ENCODE data around the gene B3GAT2. TPM values are rescaled to one million over a fixed set of nuclear protein-coding genes. Genes with fewer than 3 reads are reported as not detected.

Gene B3GAT2
- total and polyA plus RNA-seq, 8 donors, result 0.03 to 0.12 (median 0.05) TPM; not detected in 4

DNA sequence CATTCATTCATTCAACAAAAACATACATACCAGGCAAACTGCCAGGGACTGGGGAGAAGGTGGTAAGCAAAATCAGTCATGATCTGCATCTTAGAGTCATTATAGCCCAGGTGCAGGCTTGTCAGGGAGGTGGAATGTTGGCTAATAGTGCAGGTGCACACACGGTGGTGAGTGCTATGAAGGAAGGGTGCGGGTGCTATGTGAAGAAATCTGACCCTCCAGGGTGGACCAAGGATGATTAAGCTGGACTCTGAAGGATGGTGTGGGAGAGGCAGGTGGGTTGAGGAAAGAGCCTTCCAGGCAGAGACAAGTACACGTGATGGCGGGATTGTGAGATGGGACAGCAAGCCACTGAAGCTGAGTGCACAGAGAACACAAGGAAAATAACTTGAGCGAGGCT is 77.4 kb downstream of the B3GAT2 start:
- H3K36me3 ChIP-seq, result no peaks in the 10 kb centered on the region
- no peak overlapping the region for H3K27ac ChIP-seq
- no peaks in the 10 kb centered on the region for H3K9me3 ChIP-seq
- no peak for FAIRE-seq
- intact Hi-C loops (cut with DNase I), result no loop called here
- TF ChIP-seq, protein P1, sequence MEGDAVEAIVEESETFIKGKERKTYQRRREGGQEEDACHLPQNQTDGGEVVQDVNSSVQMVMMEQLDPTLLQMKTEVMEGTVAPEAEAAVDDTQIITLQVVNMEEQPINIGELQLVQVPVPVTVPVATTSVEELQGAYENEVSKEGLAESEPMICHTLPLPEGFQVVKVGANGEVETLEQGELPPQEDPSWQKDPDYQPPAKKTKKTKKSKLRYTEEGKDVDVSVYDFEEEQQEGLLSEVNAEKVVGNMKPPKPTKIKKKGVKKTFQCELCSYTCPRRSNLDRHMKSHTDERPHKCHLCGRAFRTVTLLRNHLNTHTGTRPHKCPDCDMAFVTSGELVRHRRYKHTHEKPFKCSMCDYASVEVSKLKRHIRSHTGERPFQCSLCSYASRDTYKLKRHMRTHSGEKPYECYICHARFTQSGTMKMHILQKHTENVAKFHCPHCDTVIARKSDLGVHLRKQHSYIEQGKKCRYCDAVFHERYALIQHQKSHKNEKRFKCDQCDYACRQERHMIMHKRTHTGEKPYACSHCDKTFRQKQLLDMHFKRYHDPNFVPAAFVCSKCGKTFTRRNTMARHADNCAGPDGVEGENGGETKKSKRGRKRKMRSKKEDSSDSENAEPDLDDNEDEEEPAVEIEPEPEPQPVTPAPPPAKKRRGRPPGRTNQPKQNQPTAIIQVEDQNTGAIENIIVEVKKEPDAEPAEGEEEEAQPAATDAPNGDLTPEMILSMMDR (IDR thresholded peaks at IDR 0.05), result no peak
- no peaks in the 10 kb centered on the region for H3K27me3 ChIP-seq
- no peak overlapping the region for H3K4me3 ChIP-seq
- no peaks in the 10 kb centered on the region for H3K4me1 ChIP-seq
- ATAC-seq, result no peak
- no peak for DNase-seq
- WGBS, 2 donors, result 67 to 68% methylated on average over 5 of the region's 5 CpGs

DNA sequence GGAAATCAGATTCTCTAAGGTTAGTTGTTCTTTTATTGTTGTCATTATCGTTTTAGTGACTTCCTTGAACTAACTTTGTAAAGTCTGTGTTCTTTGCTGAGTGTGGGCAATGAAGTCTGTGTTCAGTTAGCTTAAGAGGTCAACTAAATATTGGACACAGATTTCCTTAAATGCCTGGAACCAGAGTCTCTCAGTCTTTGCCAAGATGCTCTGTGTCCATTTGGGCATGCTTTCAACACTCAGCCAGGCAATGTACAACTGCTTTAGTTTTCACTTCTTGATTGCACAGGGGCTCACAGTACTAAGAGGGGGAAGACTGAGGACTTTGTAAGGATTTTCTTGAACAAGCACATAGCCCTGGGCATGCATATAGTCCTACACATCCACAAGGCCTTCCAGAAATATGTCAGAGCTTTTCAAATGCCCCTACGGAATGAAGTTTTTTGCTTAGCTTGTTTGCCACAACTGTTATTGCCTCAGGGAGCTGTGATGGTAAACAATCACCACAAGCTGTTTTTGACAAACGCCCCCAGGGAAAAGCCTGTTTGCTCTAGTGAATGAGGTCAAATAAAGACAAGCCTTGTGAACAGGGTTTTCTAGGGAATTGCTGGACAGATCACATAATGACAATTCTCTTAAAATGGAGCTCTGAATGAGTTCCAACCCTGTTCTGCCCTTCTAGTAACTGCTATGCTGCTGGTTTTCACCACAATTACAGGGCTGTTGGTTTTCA is 82.5 kb downstream of the B3GAT2 start:
- Histone ChIP-seq H3K27me3 (no peaks in the 10 kb centered on the region), H3K27ac (no peak overlapping the region), H3K4me3 (no peak overlapping the region), H3K36me3 (no peaks in the 10 kb centered on the region), H3K9me3 (peaks cover 0 to 4% (median 0%) of the 10 kb centered on the region in 4 donors), H3K4me1 (no peaks in the 10 kb centered on the region)
- TF ChIP-seq, protein P1 (IDR thresholded peaks at IDR 0.05), result no peak
- DNase-seq, result no peak
- no peak for FAIRE-seq
- intact Hi-C loops (cut with DNase I), result no loop called here
- no peak for ATAC-seq
- 31 to 35% methylated on average over 3 of the region's 3 CpGs for WGBS, 2 donors

DNA sequence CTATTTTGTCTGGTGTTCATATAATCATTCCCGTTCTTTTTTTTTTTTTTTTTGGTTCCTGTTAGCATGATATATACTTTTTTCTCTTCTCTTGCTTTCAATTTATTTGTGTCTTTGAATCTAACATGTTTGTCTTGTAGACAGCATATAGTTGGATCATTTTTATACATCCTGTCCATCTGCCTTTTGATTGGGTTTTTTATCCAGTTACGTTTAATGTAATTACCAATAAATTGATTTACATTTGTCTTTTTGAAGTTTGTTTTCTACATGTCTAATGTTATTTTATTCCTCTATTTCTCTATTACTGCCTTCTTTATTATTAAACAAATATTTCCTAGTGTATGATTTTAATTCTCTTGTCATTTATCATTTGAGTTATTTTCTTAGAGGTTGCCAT is 84.4 kb downstream of the B3GAT2 start:
- FAIRE-seq (no peak), ATAC-seq (no peak), DNase-seq (no peak)
- TF ChIP-seq, protein P1 (IDR thresholded peaks at IDR 0.05), result no peak
- H3K27ac ChIP-seq, result no peak overlapping the region
- 88 to 91% methylated on average over 2 of the region's 2 CpGs for WGBS, 2 donors
- no peaks in the 10 kb centered on the region for H3K4me1 ChIP-seq
- no peaks in the 10 kb centered on the region for H3K27me3 ChIP-seq
- intact Hi-C loops (cut with DNase I), result no loop called here
- H3K9me3 ChIP-seq, result peaks cover 0 to 4% (median 0%) of the 10 kb centered on the region in 4 donors
- H3K4me3 ChIP-seq, result no peak overlapping the region
- no peaks in the 10 kb centered on the region for H3K36me3 ChIP-seq

DNA sequence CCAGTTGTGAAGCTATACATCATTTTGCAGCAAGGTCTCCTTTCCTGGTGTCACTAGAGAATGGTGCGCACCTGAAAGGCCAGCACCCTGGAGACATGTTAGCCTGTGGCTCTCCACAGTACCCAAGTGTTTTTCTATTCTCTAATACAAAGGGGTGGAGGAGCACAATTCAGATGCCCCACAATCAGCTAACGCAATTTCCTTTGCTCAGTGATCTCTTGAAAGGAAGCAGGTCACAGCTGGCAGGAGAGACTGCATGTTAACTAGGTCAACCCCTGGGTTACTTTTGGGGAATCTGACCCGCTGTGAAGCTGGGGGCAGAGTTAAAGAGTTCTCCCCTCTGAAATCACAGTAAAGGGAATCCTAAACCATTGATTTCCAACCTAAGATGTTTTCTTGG is 92.5 kb downstream of the B3GAT2 start:
- FAIRE-seq (no peak), DNase-seq (no peak), ATAC-seq (no peak)
- H3K27ac ChIP-seq, result no peak overlapping the region
- TF ChIP-seq, protein P1 (IDR thresholded peaks at IDR 0.05), result no peak
- H3K27me3 ChIP-seq, result no peaks in the 10 kb centered on the region
- intact Hi-C loops (cut with DNase I), result no loop called here
- 85 to 90% methylated on average over 3 of the region's 3 CpGs for WGBS, 2 donors
- peaks cover 0 to 6% (median 3%) of the 10 kb centered on the region in 3 donors for H3K36me3 ChIP-seq
- no peaks in the 10 kb centered on the region for H3K9me3 ChIP-seq
- no peak overlapping the region for H3K4me3 ChIP-seq
- H3K4me1 ChIP-seq, result no peaks in the 10 kb centered on the region

DNA sequence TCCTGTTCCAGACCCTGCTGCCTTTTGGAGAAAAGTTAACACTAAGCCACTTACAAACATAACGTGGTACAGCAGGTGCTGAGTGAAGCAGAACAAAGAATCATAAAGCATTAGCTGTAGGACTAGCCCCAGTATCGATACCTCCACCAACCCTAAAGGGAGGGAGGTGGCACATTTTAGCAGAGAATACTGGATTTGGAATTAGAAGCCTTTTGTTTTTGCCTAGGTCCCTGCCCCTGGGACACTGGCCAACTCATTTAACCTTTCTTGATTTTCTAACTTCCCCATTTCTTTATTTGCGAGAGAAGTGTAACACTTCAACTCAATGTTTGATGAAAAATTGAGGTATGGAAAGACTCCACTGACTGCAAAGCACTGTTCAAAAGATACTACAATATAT is 93.5 kb downstream of the B3GAT2 start:
- no peak for FAIRE-seq

More for the DNA sequence above, 93.5 kb downstream of the B3GAT2 start:
- Histone ChIP-seq H3K4me3 (no peak overlapping the region), H3K4me1 (no peaks in the 10 kb centered on the region), H3K27ac (no peak overlapping the region), H3K9me3 (no peaks in the 10 kb centered on the region), H3K27me3 (no peaks in the 10 kb centered on the region), H3K36me3 (peaks cover 0 to 6% (median 3%) of the 10 kb centered on the region in 3 donors)
- WGBS, 2 donors, result 79 to 84% methylated on average over 3 of the region's 3 CpGs
- DNase-seq (no peak), ATAC-seq (no peak)
- TF ChIP-seq, protein P1 (IDR thresholded peaks at IDR 0.05), result no peak
- intact Hi-C loops (cut with DNase I), result no loop called here
